PC-9 (cell line): ENCODE results near the gene TPX2. TPM values are rescaled to one million over a fixed set of nuclear protein-coding genes. Genes with fewer than 3 reads are reported as not detected.

ENCODE experiments used
- BruUV-seq: library from RNA; stranded (reverse); fragments of 400-500 nt; replicated peaks from 2 replicates; lab custom pipeline; 2021; lab: Mats Ljungman, UMichigan
- CTCF ChIA-PET: fragments of 300-600 bp; sonication (Branson Sonifier 250); formaldehyde crosslinking; loops from one replicate; lab custom pipeline; 2022; ENCODE audit warnings: antibody characterized with exemption; lab: Charles Lee
- POLR2A ChIA-PET: fragments of 300-600 bp; sonication (Branson Sonifier 250); formaldehyde crosslinking; loops from one replicate; lab custom pipeline; 2022; ENCODE audit warnings: antibody characterized with exemption; ENCODE audit not compliant: unreplicated experiment; lab: Charles Lee
- DNase-seq, 2 experiments: peaks; one replicate each; pipeline versions ENCODE4 v3.0.0 to v3.0.0-alpha.2; 2015 to 2022; ENCODE audit warnings: mixed read lengths in 1 of 2
- H2AFZ ChIP-seq: fragments of 200-600 bp; sonication (generic); 2 replicates; pipeline ENCODE4 v1.8.1; 2017; ENCODE audit warnings: antibody characterized with exemption
- H3F3A ChIP-seq: fragments of 200-600 bp; sonication (generic); 2 replicates; pipeline ENCODE4 v1.8.1; 2017; ENCODE audit warnings: antibody characterized with exemption, mild to moderate bottlenecking, low read depth; ENCODE audit not compliant: insufficient read depth
- H3K27ac ChIP-seq: fragments of 200-600 bp; sonication (generic); 2 replicates; pipeline ENCODE4 v1.6.1; 2016; ENCODE audit warnings: mixed run types
- H3K27me3 ChIP-seq: fragments of 200-600 bp; sonication (generic); 2 replicates; pipeline ENCODE4 v1.6.1; 2016; ENCODE audit warnings: low read depth, mixed run types; ENCODE audit not compliant: insufficient read depth
- H3K36me3 ChIP-seq: fragments of 200-600 bp; sonication (generic); 2 replicates; pipeline ENCODE4 v1.6.1; 2016; ENCODE audit warnings: low read depth, mixed run types
- H3K4me1 ChIP-seq: fragments of 200-600 bp; sonication (generic); replicated peaks from 2 replicates; pipeline ENCODE4 v1.6.1; 2016; ENCODE audit warnings: mixed run types; ENCODE audit not compliant: insufficient read depth
- H3K4me2 ChIP-seq: fragments of 200-600 bp; sonication (generic); 2 replicates; pipeline ENCODE4 v1.6.1; 2017; ENCODE audit warnings: mixed run types
- H3K4me3 ChIP-seq: fragments of 200-600 bp; sonication (generic); 2 replicates; pipeline ENCODE4 v1.6.1; 2016; ENCODE audit warnings: mixed run types
- H3K79me2 ChIP-seq: fragments of 200-600 bp; sonication (generic); 2 replicates; pipeline ENCODE4 v1.6.1; 2017; ENCODE audit warnings: low read depth, mixed run types
- H3K9me2 ChIP-seq: fragments of 200-600 bp; sonication (generic); 2 replicates; pipeline ENCODE4 v1.8.1; 2017; ENCODE audit warnings: mild to moderate bottlenecking; ENCODE audit not compliant: insufficient read depth
- H3K9me3 ChIP-seq: fragments of 200-600 bp; sonication (generic); 2 replicates; pipeline ENCODE4 v1.8.1; 2016; ENCODE audit warnings: low read depth; ENCODE audit not compliant: insufficient read depth
- H4K20me1 ChIP-seq: fragments of 200-600 bp; sonication (generic); 2 replicates; pipeline ENCODE4 v1.8.1; 2017; ENCODE audit not compliant: insufficient read depth
- CTCF ChIP-seq: fragments of 200-600 bp; sonication (generic); conservative IDR thresholded peaks from 2 replicates; pipeline ENCODE4 v1.6.1; 2017; ENCODE audit warnings: mixed run types, antibody characterized with exemption, mild to moderate bottlenecking, moderate library complexity
- EZH2 ChIP-seq: fragments of 200-600 bp; sonication (generic); IDR thresholded peaks from 2 replicates; pipeline ENCODE4 v1.8.0; 2017; ENCODE audit warnings: antibody characterized with exemption, low read depth
- intact Hi-C: fragments of 100-400 bp; cut with micrococcal nuclease; formaldehyde crosslinking; loops from one replicate; pipeline ENCODE4 v1.10.0; 2022; ENCODE audit not compliant: unreplicated experiment
- total RNA-seq: library from RNA; stranded (reverse); gene quantifications from 2 replicates; pipeline ENCODE4 v1.2.3, GENCODE V29; 2021

TPX2 gene
- total RNA-seq, 1 experiment from 2014 or later, result 164 TPM

GRCh38 chr20:31749223-31749622 is 10.1 kb downstream of the TPX2 start:
- CTCF ChIA-PET, result no interaction called here
- POLR2A ChIA-PET, result interaction anchor here (0.6 kb wide), 1 partner anchor 24 kb away, joined by 29 read pairs; no protein-coding TSS in a partner anchor
- intact Hi-C loops, result no loop called here
- H3K36me3 ChIP-seq, result peaks cover 28% of the 10 kb centered on the region; the same call in 1 of the 2 replicates
- H4K20me1 ChIP-seq, result peaks cover 8% of the 10 kb centered on the region
- peaks cover 97% of the 10 kb centered on the region for H3K79me2 ChIP-seq
- BruUV-seq, result no TSS peak
- H2AFZ ChIP-seq, result no peak overlapping the region
- H3K4me3 ChIP-seq, result no peak overlapping the region
- TF ChIP-seq CTCF, result no peak
- no peak for TF ChIP-seq EZH2
- H3K27ac ChIP-seq, result no peak overlapping the region
- no peaks in the 10 kb centered on the region for H3K4me1 ChIP-seq
- H3K4me2 ChIP-seq, result no peak overlapping the region
- H3K27me3 ChIP-seq, result no peaks in the 10 kb centered on the region
- DNase-seq, result no peak
- H3K9me2 ChIP-seq, result no peaks in the 10 kb centered on the region
- no peaks in the 10 kb centered on the region for H3K9me3 ChIP-seq
- no peaks in the 10 kb centered on the region; the same call in 1 of the 2 replicates for H3F3A ChIP-seq

GRCh38 chr20:31751126-31751525 is 12.0 kb downstream of the TPX2 start:
- no peak overlapping the region for H3K4me3 ChIP-seq
- peaks cover 4% of the 10 kb centered on the region; the same call in 1 of the 2 replicates for H4K20me1 ChIP-seq
- no TSS peak for BruUV-seq
- no peaks in the 10 kb centered on the region for H3K9me3 ChIP-seq
- no peak overlapping the region for H2AFZ ChIP-seq
- H3F3A ChIP-seq, result no peaks in the 10 kb centered on the region; the same call in 1 of the 2 replicates
- H3K27me3 ChIP-seq, result no peaks in the 10 kb centered on the region
- H3K4me2 ChIP-seq, result no peak overlapping the region
- intact Hi-C loops, result loop anchor here (5.0 kb wide), 1 partner anchor 36 kb away; no protein-coding TSS in a partner anchor
- H3K79me2 ChIP-seq, result peaks cover 97% of the 10 kb centered on the region
- no peak overlapping the region for H3K27ac ChIP-seq
- no peak for DNase-seq
- H3K36me3 ChIP-seq, result peaks cover 12% of the 10 kb centered on the region; the same call in 1 of the 2 replicates
- no peaks in the 10 kb centered on the region for H3K4me1 ChIP-seq
- no peaks in the 10 kb centered on the region for H3K9me2 ChIP-seq
- ChIA-PET POLR2A (no interaction called here), CTCF (interaction anchor here (0.7 kb wide), 1 partner anchor 12 kb away, joined by 4 read pairs; the partner anchor contains the start of gene TPX2)
- TF ChIP-seq EZH2 (no peak), CTCF (no peak)

- CTCF ChIA-PET, result no interaction called here
- Histone ChIP-seq H4K20me1 (peaks cover 5% of the 10 kb centered on the region), H3K79me2 (peaks cover 78% of the 10 kb centered on the region), H2AFZ (no peak overlapping the region), H3K27ac (no peak overlapping the region), H3K4me3 (no peak overlapping the region), H3K4me1 (no peaks in the 10 kb centered on the region), H3K27me3 (no peaks in the 10 kb centered on the region), H3K9me2 (no peaks in the 10 kb centered on the region), H3K9me3 (no peaks in the 10 kb centered on the region), H3K36me3 (peaks cover 5% of the 10 kb centered on the region), H3F3A (peaks cover 9% of the 10 kb centered on the region; the same call in 1 of the 2 replicates), H3K4me2 (no peak overlapping the region)
- DNase-seq, result no peak
- intact Hi-C loops, result no loop called here
- POLR2A ChIA-PET, result no interaction called here
- TF ChIP-seq EZH2, result no peak
- TF ChIP-seq CTCF, result no peak
- BruUV-seq, result no TSS peak
Observed at GRCh38 chr20:31757254-31757653, 18.2 kb downstream of the TPX2 start.
